CD14-positive monocyte (primary cell): Measurements from ENCODE around the gene OSBPL8. TPM values are rescaled to one million over a fixed set of nuclear protein-coding genes. Genes with fewer than 3 reads are reported as not detected.

Experiments used
- DNase-seq, 3 donors: peaks; one replicate each; pipeline ENCODE4 v3.0.0-alpha.2; 2011 to 2022
- H2AFZ ChIP-seq: 2 replicates; pipeline ENCODE4 v1.6.0; 2012; ENCODE audit warnings: mild to moderate bottlenecking, low read depth, low read length, inconsistent platforms; ENCODE audit not compliant: insufficient read depth, poor library complexity, severe bottlenecking
- H3K27ac ChIP-seq, 2 donors: 1 replicate in 1 of 2; 2 replicates in 1 of 2; pipeline ENCODE4 v1.5.1; 2012 to 2013; ENCODE audit warnings: low read length in 2 of 2, control low read depth in 1 of 2, inconsistent platforms in 1 of 2, low read depth in 1 of 2, mild to moderate bottlenecking in 1 of 2
- H3K27me3 ChIP-seq, 2 donors: one replicate each; pipeline versions ENCODE4 v1.6.0 to v1.6.1; 2011 to 2013; ENCODE audit warnings: low read length in 2 of 2; ENCODE audit not compliant: control insufficient read depth in 2 of 2, insufficient read depth in 2 of 2
- H3K36me3 ChIP-seq, 2 donors: replicated peaks in 1 of 2; 1 replicate in 1 of 2; 2 replicates in 1 of 2; pipeline versions ENCODE4 v1.5.1 to v1.6.1; 2012 to 2013; ENCODE audit warnings: low read length in 2 of 2, control low read depth in 1 of 2, inconsistent platforms in 1 of 2, mild to moderate bottlenecking in 1 of 2; ENCODE audit not compliant: insufficient read depth in 2 of 2, control insufficient read depth in 1 of 2
- H3K4me1 ChIP-seq, 2 donors: 1 replicate in 1 of 2; 2 replicates in 1 of 2; pipeline versions ENCODE4 v1.5.1 to v1.6.1; 2012 to 2013; ENCODE audit warnings: low read length in 2 of 2, control low read depth in 1 of 2, inconsistent platforms in 1 of 2, mild to moderate bottlenecking in 1 of 2, moderate library complexity in 1 of 2; ENCODE audit not compliant: insufficient read depth in 2 of 2, control insufficient read depth in 1 of 2
- H3K4me2 ChIP-seq: replicated peaks from 2 replicates; pipeline ENCODE3; 2012; ENCODE audit warnings: low read length, moderate library complexity, mild to moderate bottlenecking; ENCODE audit not compliant: poor library complexity, severe bottlenecking; ENCODE audit errors: extremely low read depth
- H3K4me3 ChIP-seq, 3 experiments: fragments of 200-600 bp in 1 of 3; sonication (generic) in 1 of 3; replicated peaks in 1 of 3; 1 replicate in 2 of 3; 2 replicates in 1 of 3; pipeline ENCODE4 v1.5.1; 2011 to 2013; ENCODE audit warnings: low read length in 3 of 3, mild to moderate bottlenecking in 3 of 3, control low read depth in 2 of 3, low read depth in 2 of 3, inconsistent platforms in 1 of 3, moderate library complexity in 1 of 3
- H3K79me2 ChIP-seq: 2 replicates; pipeline ENCODE4 v1.6.0; 2012; ENCODE audit warnings: mild to moderate bottlenecking, control low read depth, inconsistent platforms, low read length, moderate library complexity; ENCODE audit not compliant: insufficient read depth
- H3K9ac ChIP-seq: 2 replicates; pipeline ENCODE4 v1.6.0; 2017; ENCODE audit warnings: low read length, mild to moderate bottlenecking; ENCODE audit not compliant: insufficient read depth, poor library complexity, severe bottlenecking
- H3K9me3 ChIP-seq, 2 donors: replicated peaks in 1 of 2; 1 replicate in 1 of 2; 2 replicates in 1 of 2; pipeline versions ENCODE4 v1.5.1 to v1.6.1; 2012 to 2013; ENCODE audit warnings: low read length in 2 of 2, control low read depth in 1 of 2; ENCODE audit not compliant: control insufficient read depth in 1 of 2, insufficient read depth in 1 of 2
- H4K20me1 ChIP-seq: 2 replicates; pipeline ENCODE4 v1.6.0; 2012; ENCODE audit warnings: mild to moderate bottlenecking, low read length, control low read depth, moderate library complexity; ENCODE audit not compliant: insufficient read depth
- H3K27ac Mint-ChIP-seq, 7 donors: one replicate each; pipeline ENCODE4 v1.8.0; 2020; ENCODE audit warnings: mild to moderate bottlenecking in 7 of 7, mixed read lengths in 7 of 7, moderate library complexity in 6 of 7, inconsistent platforms in 2 of 7
- H3K27me3 Mint-ChIP-seq, 3 donors: one replicate each; pipeline ENCODE4 v1.8.0; 2021 to 2022; ENCODE audit warnings: low read depth in 3 of 3, mild to moderate bottlenecking in 3 of 3, mixed read lengths in 3 of 3, moderate library complexity in 3 of 3, inconsistent platforms in 1 of 3
- H3K36me3 Mint-ChIP-seq, 2 donors: one replicate each; pipeline ENCODE4 v1.8.0; 2020; ENCODE audit warnings: mixed read lengths in 2 of 2, inconsistent platforms in 1 of 2, mild to moderate bottlenecking in 1 of 2
- H3K4me1 Mint-ChIP-seq: one replicate; pipeline ENCODE4 v1.8.0; 2020; ENCODE audit warnings: mild to moderate bottlenecking, mixed read lengths
- H3K4me3 Mint-ChIP-seq, 2 donors: one replicate each; pipeline ENCODE4 v1.8.0; 2020; ENCODE audit warnings: mild to moderate bottlenecking in 2 of 2, mixed read lengths in 2 of 2, moderate library complexity in 1 of 2
- H3K9me3 Mint-ChIP-seq, 7 donors: one replicate each; pipeline ENCODE4 v1.8.0; 2020 to 2022; ENCODE audit warnings: mixed read lengths in 7 of 7, mild to moderate bottlenecking in 6 of 7, moderate library complexity in 6 of 7, inconsistent platforms in 2 of 7
- WGBS: methylation state at CpG from one replicate; pipeline ENCODE4 v1.1.5; 2013; ENCODE audit warnings: missing lambda C conversion rate; ENCODE audit not compliant: insufficient coverage; 5-methylcytosine and 5-hydroxymethylcytosine counted together
- intact Hi-C, 2 donors: fragments of 100-400 bp; cut with micrococcal nuclease; formaldehyde crosslinking; loops; one replicate each; pipeline versions ENCODE4 v1.15.0 to v1.15.1; 2023
- polyA plus RNA-seq, 3 donors: library from polyadenylated mRNA; depleted of rRNA in 1 of 3; unstranded in 2 of 3; stranded (reverse) in 1 of 3; fragments of 300-500 nt in 2 of 3; fragments of >200 nt in 1 of 3; fragmentation: Illumina TruSeq in 2 of 3; gene quantifications; 1 replicate in 2 of 3; 2 replicates in 1 of 3; pipeline ENCODE4 v1.2.3, GENCODE V29; 2012 to 2021
- TF ChIP-seq, protein P1 (sequence below): fragments of 200-600 bp; IDR thresholded peaks from one replicate; pipeline ENCODE4 v1.8.0; 2022; ENCODE audit warnings: antibody characterized with exemption, mild to moderate bottlenecking

Gene OSBPL8
- polyA plus RNA-seq, 3 donors = 25.3 to 167 (median 147) TPM

- Mint-ChIP-seq H3K27me3 (no peaks in the 10 kb centered on the region), H3K27ac (no peak overlapping the region), H3K4me3 (no peak overlapping the region), H3K9me3 (no peaks in the 10 kb centered on the region), H3K36me3 (peaks cover 45 to 50% of the 10 kb centered on the region in 2 donors), H3K4me1 (no peaks in the 10 kb centered on the region)
- Histone ChIP-seq H4K20me1 (peaks cover 21% of the 10 kb centered on the region), H3K9me3 (no peaks in the 10 kb centered on the region), H3K4me3 (no peak overlapping the region), H3K4me2 (no peak overlapping the region), H3K9ac (no peak overlapping the region), H3K79me2 (no peaks in the 10 kb centered on the region), H3K27ac (no peak overlapping the region), H3K27me3 (no peaks in the 10 kb centered on the region), H3K36me3 (peaks cover 70 to 73% of the 10 kb centered on the region in 2 donors), H2AFZ (no peak overlapping the region), H3K4me1 (no peaks in the 10 kb centered on the region)
- DNase-seq = no peak
- intact Hi-C loops = no loop called here
- TF ChIP-seq, protein P1, sequence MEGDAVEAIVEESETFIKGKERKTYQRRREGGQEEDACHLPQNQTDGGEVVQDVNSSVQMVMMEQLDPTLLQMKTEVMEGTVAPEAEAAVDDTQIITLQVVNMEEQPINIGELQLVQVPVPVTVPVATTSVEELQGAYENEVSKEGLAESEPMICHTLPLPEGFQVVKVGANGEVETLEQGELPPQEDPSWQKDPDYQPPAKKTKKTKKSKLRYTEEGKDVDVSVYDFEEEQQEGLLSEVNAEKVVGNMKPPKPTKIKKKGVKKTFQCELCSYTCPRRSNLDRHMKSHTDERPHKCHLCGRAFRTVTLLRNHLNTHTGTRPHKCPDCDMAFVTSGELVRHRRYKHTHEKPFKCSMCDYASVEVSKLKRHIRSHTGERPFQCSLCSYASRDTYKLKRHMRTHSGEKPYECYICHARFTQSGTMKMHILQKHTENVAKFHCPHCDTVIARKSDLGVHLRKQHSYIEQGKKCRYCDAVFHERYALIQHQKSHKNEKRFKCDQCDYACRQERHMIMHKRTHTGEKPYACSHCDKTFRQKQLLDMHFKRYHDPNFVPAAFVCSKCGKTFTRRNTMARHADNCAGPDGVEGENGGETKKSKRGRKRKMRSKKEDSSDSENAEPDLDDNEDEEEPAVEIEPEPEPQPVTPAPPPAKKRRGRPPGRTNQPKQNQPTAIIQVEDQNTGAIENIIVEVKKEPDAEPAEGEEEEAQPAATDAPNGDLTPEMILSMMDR = no peak
- no CpG with 5 or more reads among the region's 2 CpGs for WGBS
Observed at GRCh38 chr12:76400136-76400535, 159.4 kb downstream of the OSBPL8 start.

DNA sequence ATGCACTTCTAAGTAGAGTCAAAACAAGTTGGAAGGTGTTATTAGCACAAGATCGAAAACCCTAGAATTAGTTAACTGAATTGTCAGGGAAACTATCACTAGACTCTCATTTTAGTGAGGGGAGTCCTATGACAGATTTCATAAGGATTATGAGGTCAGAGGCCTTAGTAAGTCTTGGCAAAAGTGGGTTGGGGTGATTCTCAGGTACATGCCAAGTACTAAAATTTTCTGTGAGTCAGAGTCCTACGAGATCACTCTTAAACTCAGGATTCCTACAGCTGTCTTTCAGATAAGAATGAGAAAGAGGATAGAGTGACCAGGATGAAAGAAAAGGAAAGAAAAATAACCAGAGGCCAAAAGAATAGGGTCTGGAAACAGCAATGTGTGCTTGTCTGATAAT lies 160.5 kb downstream of the OSBPL8 start:
- Mint-ChIP-seq H3K27ac (no peak overlapping the region), H3K4me1 (no peaks in the 10 kb centered on the region), H3K27me3 (no peaks in the 10 kb centered on the region), H3K4me3 (no peak overlapping the region), H3K36me3 (peaks cover 47 to 54% of the 10 kb centered on the region in 2 donors), H3K9me3 (no peaks in the 10 kb centered on the region)
- WGBS = 100% methylated on average over 1 of the region's 2 CpGs
- no peak overlapping the region for H3K4me3 ChIP-seq
- intact Hi-C loops = no loop called here
- H3K27me3 ChIP-seq = no peaks in the 10 kb centered on the region
- no peaks in the 10 kb centered on the region for H3K4me1 ChIP-seq
- TF ChIP-seq, protein P1 = no peak
- DNase-seq = no peak
- no peaks in the 10 kb centered on the region for H3K9me3 ChIP-seq
- no peak overlapping the region for H3K4me2 ChIP-seq
- peaks cover 77 to 82% of the 10 kb centered on the region in 2 donors for H3K36me3 ChIP-seq
- peak overlapping the region in 1 of 2 donors; percentile 27 for H3K27ac ChIP-seq
- H4K20me1 ChIP-seq = peaks cover 18% of the 10 kb centered on the region
- no peaks in the 10 kb centered on the region for H3K79me2 ChIP-seq
- no peak overlapping the region for H2AFZ ChIP-seq
- H3K9ac ChIP-seq = no peak overlapping the region
